ENCODE results near the gene ZNF469.

DNA sequence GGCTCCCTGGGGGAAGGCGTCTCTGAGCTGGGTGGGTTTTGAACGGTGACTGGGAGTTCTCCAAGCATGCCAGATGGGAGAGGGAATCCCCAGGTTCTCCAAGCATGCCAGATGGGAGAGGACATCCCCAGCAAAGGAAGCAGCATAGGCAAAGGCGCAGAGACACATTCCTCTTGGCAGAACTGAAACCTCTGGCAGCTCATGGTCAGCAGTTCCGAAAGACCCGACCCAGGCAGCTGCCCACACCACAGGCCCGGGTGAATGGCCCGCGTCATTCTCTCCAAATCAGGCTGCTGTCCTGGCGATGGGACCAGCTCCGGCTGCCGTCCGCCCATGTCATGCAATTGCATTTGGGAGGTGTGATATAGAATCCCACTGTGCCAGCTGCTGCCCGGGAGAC lies 8.0 kb downstream of the ZNF469 start:
- TF ChIP-seq, protein P1, sequence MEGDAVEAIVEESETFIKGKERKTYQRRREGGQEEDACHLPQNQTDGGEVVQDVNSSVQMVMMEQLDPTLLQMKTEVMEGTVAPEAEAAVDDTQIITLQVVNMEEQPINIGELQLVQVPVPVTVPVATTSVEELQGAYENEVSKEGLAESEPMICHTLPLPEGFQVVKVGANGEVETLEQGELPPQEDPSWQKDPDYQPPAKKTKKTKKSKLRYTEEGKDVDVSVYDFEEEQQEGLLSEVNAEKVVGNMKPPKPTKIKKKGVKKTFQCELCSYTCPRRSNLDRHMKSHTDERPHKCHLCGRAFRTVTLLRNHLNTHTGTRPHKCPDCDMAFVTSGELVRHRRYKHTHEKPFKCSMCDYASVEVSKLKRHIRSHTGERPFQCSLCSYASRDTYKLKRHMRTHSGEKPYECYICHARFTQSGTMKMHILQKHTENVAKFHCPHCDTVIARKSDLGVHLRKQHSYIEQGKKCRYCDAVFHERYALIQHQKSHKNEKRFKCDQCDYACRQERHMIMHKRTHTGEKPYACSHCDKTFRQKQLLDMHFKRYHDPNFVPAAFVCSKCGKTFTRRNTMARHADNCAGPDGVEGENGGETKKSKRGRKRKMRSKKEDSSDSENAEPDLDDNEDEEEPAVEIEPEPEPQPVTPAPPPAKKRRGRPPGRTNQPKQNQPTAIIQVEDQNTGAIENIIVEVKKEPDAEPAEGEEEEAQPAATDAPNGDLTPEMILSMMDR (IDR thresholded peaks at IDR 0.05) = no peak
- TF ChIP-seq POLR2A (IDR thresholded peaks at IDR 0.05) = no peak
- TF ChIP-seq POLR2AphosphoS5 (IDR thresholded peaks at IDR 0.05) = no peak
